SK-N-SH treated with all-trans-retinoic acid at 6 μM for 48 hours (cell line): ENCODE data around the gene FCGR3A.

Experiments used
- ATAC-seq: fragments of 200-7000 bp; cut with Tn5 transposase; 3 replicates; pipeline ENCODE4 v1.9.1; 2020; ENCODE audit warnings: mild to moderate bottlenecking, moderate library complexity
- ARNTL ChIP-seq: fragments of 450-650 bp; formaldehyde crosslinking; IDR thresholded peaks from 2 replicates; pipeline ENCODE4 v1.5.0; 2020; ENCODE audit warnings: low read depth, mild to moderate bottlenecking, moderate library complexity, borderline replicate concordance
- BACH2 ChIP-seq: fragments of 250-450 bp; sonication (Bioruptor Pico); IDR thresholded peaks from 2 replicates; pipeline ENCODE4 v1.9.0; 2021; ENCODE audit warnings: mild to moderate bottlenecking, borderline replicate concordance
- CREB5 ChIP-seq: fragments of 250-450 bp; sonication (Bioruptor Pico); IDR thresholded peaks from 2 replicates; pipeline ENCODE4 v1.5.1; 2020; ENCODE audit warnings: low read depth, mild to moderate bottlenecking, moderate library complexity
- CSDC2 ChIP-seq: fragments of 250-450 bp; sonication (Bioruptor Pico); IDR thresholded peaks from 2 replicates; pipeline ENCODE4 v1.5.0; 2020; ENCODE audit warnings: mild to moderate bottlenecking, moderate library complexity
- CSRNP3 ChIP-seq: fragments of 250-450 bp; sonication (Bioruptor Pico); IDR thresholded peaks from 2 replicates; pipeline ENCODE4 v1.5.1; 2021; ENCODE audit warnings: mild to moderate bottlenecking, moderate library complexity
- ESRRG ChIP-seq: fragments of 250-450 bp; sonication (Bioruptor Pico); IDR thresholded peaks from 2 replicates; pipeline ENCODE4 v1.6.1; 2021; ENCODE audit warnings: mild to moderate bottlenecking
- GLIS3 ChIP-seq: fragments of 250-450 bp; sonication (Bioruptor Pico); IDR thresholded peaks from 2 replicates; pipeline ENCODE4 v1.5.0; 2020; ENCODE audit warnings: mild to moderate bottlenecking, moderate library complexity
- ISL1 ChIP-seq: fragments of 250-450 bp; sonication (Bioruptor Pico); IDR thresholded peaks from 2 replicates; pipeline ENCODE4 v2.1.2; 2022; ENCODE audit warnings: mild to moderate bottlenecking, moderate library complexity
- OSR1 ChIP-seq: fragments of 250-450 bp; sonication (Bioruptor Pico); IDR thresholded peaks from 2 replicates; pipeline ENCODE4 v1.8.0; 2022; ENCODE audit warnings: moderate library complexity, mild to moderate bottlenecking, inconsistent platforms
- POU6F1 ChIP-seq: fragments of 250-450 bp; sonication (Bioruptor Pico); IDR thresholded peaks from 2 replicates; pipeline ENCODE4 v1.8.0; 2021; ENCODE audit warnings: low read depth, mild to moderate bottlenecking, moderate library complexity, borderline replicate concordance
- PPARA ChIP-seq: fragments of 250-450 bp; sonication (Bioruptor Pico); IDR thresholded peaks from 2 replicates; pipeline ENCODE4 v1.5.0; 2020; ENCODE audit warnings: mild to moderate bottlenecking, borderline replicate concordance
- RARB ChIP-seq: fragments of 250-450 bp; sonication (Bioruptor Pico); IDR thresholded peaks from 2 replicates; pipeline ENCODE4 v1.8.0; 2021; ENCODE audit warnings: mild to moderate bottlenecking, moderate library complexity
- SNAI2 ChIP-seq: fragments of 250-450 bp; sonication (Bioruptor Pico); IDR thresholded peaks from 2 replicates; pipeline ENCODE4 v1.5.0; 2020; ENCODE audit warnings: mild to moderate bottlenecking, moderate library complexity
- TCF4 ChIP-seq: fragments of 250-450 bp; sonication (Bioruptor Pico); IDR thresholded peaks from 2 replicates; pipeline ENCODE4 v1.8.0; 2021; ENCODE audit warnings: mild to moderate bottlenecking, moderate library complexity, borderline replicate concordance
- TOX ChIP-seq: fragments of 250-450 bp; sonication (Bioruptor Pico); IDR thresholded peaks from 2 replicates; pipeline ENCODE4 v1.8.0; 2021; ENCODE audit warnings: mild to moderate bottlenecking, moderate library complexity, borderline replicate concordance
- ZC3H10 ChIP-seq: fragments of 250-450 bp; sonication (Bioruptor Pico); IDR thresholded peaks from 2 replicates; pipeline ENCODE4 v1.5.1; 2021; ENCODE audit warnings: mild to moderate bottlenecking, moderate library complexity
- ZFP3 ChIP-seq: fragments of 250-450 bp; sonication (Bioruptor Pico); IDR thresholded peaks from 2 replicates; pipeline ENCODE4 v1.5.0; 2020; ENCODE audit warnings: mild to moderate bottlenecking, moderate library complexity
- ZFP30 ChIP-seq: fragments of 450-650 bp; formaldehyde crosslinking; IDR thresholded peaks from 2 replicates; pipeline ENCODE4 v1.5.0; 2022; ENCODE audit warnings: mild to moderate bottlenecking, moderate library complexity
- ZNF565 ChIP-seq: fragments of 450-650 bp; formaldehyde crosslinking; conservative IDR thresholded peaks from 2 replicates; pipeline ENCODE4 v1.5.0; 2020; ENCODE audit warnings: low read depth, mild to moderate bottlenecking, moderate library complexity
- ZNF70 ChIP-seq: fragments of 450-650 bp; formaldehyde crosslinking; IDR thresholded peaks from 2 replicates; pipeline ENCODE4 v1.5.0; 2020; ENCODE audit warnings: mild to moderate bottlenecking, moderate library complexity

The FCGR3A gene

GRCh38 chr1:161503394-161503748 is 46.2 kb downstream of the FCGR3A start:
- no peak for ATAC-seq

GRCh38 chr1:161502641-161503393 is 46.8 kb downstream of the FCGR3A start:
- ATAC-seq: no peak
- TF ChIP-seq OSR1 (no peak), CSDC2 (CRISPR knock-in tag) (no peak), ZC3H10 (CRISPR knock-in tag) (no peak), CSRNP3 (CRISPR knock-in tag) (no peak), ZFP3 (CRISPR knock-in tag) (no peak), ARNTL (CRISPR knock-in tag) (no peak), TOX (CRISPR knock-in tag) (no peak), GLIS3 (no peak), TCF4 (CRISPR knock-in tag) (no peak), PPARA (no peak), SNAI2 (CRISPR knock-in tag) (no peak)
- TF ChIP-seq, all 23 proteins: peak for 0

More at GRCh38 chr1:161503394-161503748, 46.2 kb downstream of the FCGR3A start:
- TF ChIP-seq BACH2 (CRISPR knock-in tag) (no peak), TOX (CRISPR knock-in tag) (no peak), CSRNP3 (CRISPR knock-in tag) (no peak), POU6F1 (CRISPR knock-in tag) (no peak), ISL1 (CRISPR knock-in tag) (no peak), GLIS3 (no peak), ESRRG (CRISPR knock-in tag) (no peak), ZNF565 (no peak), OSR1 (no peak), ZNF70 (no peak), CSDC2 (CRISPR knock-in tag) (no peak), CREB5 (CRISPR knock-in tag) (no peak)

- TF ChIP-seq CREB5 (CRISPR knock-in tag) (no peak), POU6F1 (CRISPR knock-in tag) (no peak), RARB (CRISPR knock-in tag) (no peak), CSDC2 (CRISPR knock-in tag) (no peak), ZFP30 (no peak), ESRRG (CRISPR knock-in tag) (no peak), OSR1 (no peak), ARNTL (CRISPR knock-in tag) (no peak), ZC3H10 (CRISPR knock-in tag) (no peak), SNAI2 (CRISPR knock-in tag) (no peak)
- ATAC-seq: no peak
Observed at GRCh38 chr1:161502181-161502580, 47.4 kb downstream of the FCGR3A start.
